WTC11 (cell line): ENCODE measurements around the gene RABEP2. TPM values are rescaled to one million over a fixed set of nuclear protein-coding genes. Genes with fewer than 3 reads are reported as not detected.

Experiments
- ATAC-seq: fragments of 200-7000 bp; cut with Tn5 transposase; 2 replicates; pipeline ENCODE4 v1.10.0; 2021; ENCODE audit warnings: mild to moderate bottlenecking, moderate library complexity
- CTCF ChIA-PET: fragments of 300-600 bp; sonication (Branson Sonifier 250); formaldehyde crosslinking; loops from one replicate; lab custom pipeline; 2021; ENCODE audit warnings: antibody characterized with exemption; lab: Charles Lee
- POLR2A ChIA-PET: fragments of 350-600 bp; sonication (Branson Sonifier 250); formaldehyde crosslinking; loops from one replicate; lab custom pipeline; 2021; ENCODE audit warnings: antibody characterized with exemption; lab: Charles Lee
- DNase-seq: peaks from one replicate; pipeline ENCODE4 v3.0.0; 2021; ENCODE audit warnings: low spot score
- H3K27ac Mint-ChIP-seq: 2 replicates; pipeline ENCODE4 v1.8.0; 2021; ENCODE audit warnings: mixed read lengths
- H3K27me3 Mint-ChIP-seq: 2 replicates; pipeline ENCODE4 v1.8.0; 2021; ENCODE audit warnings: low read depth, mild to moderate bottlenecking, moderate library complexity, mixed read lengths
- H3K36me3 Mint-ChIP-seq: 2 replicates; pipeline ENCODE4 v1.8.0; 2021; ENCODE audit warnings: mixed read lengths
- H3K4me1 Mint-ChIP-seq: 2 replicates; pipeline ENCODE4 v1.8.0; 2022; ENCODE audit warnings: mixed read lengths
- H3K4me3 Mint-ChIP-seq: 2 replicates; pipeline ENCODE4 v1.8.0; 2021; ENCODE audit warnings: mild to moderate bottlenecking, moderate library complexity, mixed read lengths
- H3K9me3 Mint-ChIP-seq: 2 replicates; pipeline ENCODE4 v1.8.0; 2021; ENCODE audit warnings: mixed read lengths
- E2F4 ChIP-seq: sonication (generic); formaldehyde crosslinking; IDR thresholded peaks from 2 replicates; pipeline ENCODE4 v1.8.1; 2022; ENCODE audit warnings: low read depth, mild to moderate bottlenecking, moderate library complexity, missing genetic modification reagents, borderline replicate concordance
- ELF4 ChIP-seq: sonication (generic); formaldehyde crosslinking; IDR thresholded peaks from 2 replicates; pipeline ENCODE4 v1.8.1; 2022; ENCODE audit warnings: low read depth, mild to moderate bottlenecking, moderate library complexity, missing genetic modification reagents
- EMX1 ChIP-seq: fragments of 250-450 bp; sonication (Bioruptor Pico); IDR thresholded peaks from 2 replicates; pipeline ENCODE4 v1.8.0; 2021; ENCODE audit warnings: mild to moderate bottlenecking
- HMGA2 ChIP-seq: fragments of 250-450 bp; sonication (Bioruptor Pico); IDR thresholded peaks from 2 replicates; pipeline ENCODE4 v1.4.0; 2021; ENCODE audit warnings: mild to moderate bottlenecking, moderate library complexity
- IRF1 ChIP-seq: sonication (generic); formaldehyde crosslinking; IDR thresholded peaks from 2 replicates; pipeline ENCODE4 v1.8.0; 2023; ENCODE audit warnings: missing genetic modification reagents
- MXD4 ChIP-seq: fragments of 250-450 bp; sonication (Bioruptor Pico); IDR thresholded peaks from 2 replicates; pipeline ENCODE4 v1.8.0; 2021; ENCODE audit warnings: mild to moderate bottlenecking, moderate library complexity, borderline replicate concordance
- MYBL2 ChIP-seq: sonication (generic); formaldehyde crosslinking; IDR thresholded peaks from 2 replicates; pipeline ENCODE4 v1.8.1; 2023; ENCODE audit warnings: mild to moderate bottlenecking, moderate library complexity, missing genetic modification reagents
- NFATC4 ChIP-seq: fragments of 250-450 bp; sonication (Bioruptor Pico); IDR thresholded peaks from 2 replicates; pipeline ENCODE4 v1.9.0; 2021; ENCODE audit warnings: mild to moderate bottlenecking
- NFE2L1 ChIP-seq: sonication (generic); formaldehyde crosslinking; IDR thresholded peaks from 2 replicates; pipeline ENCODE4 v1.8.1; 2023; ENCODE audit warnings: missing genetic modification reagents
- NR1H2 ChIP-seq: sonication (generic); formaldehyde crosslinking; IDR thresholded peaks from 2 replicates; pipeline ENCODE4 v1.9.0; 2021; ENCODE audit warnings: mild to moderate bottlenecking, moderate library complexity, missing genetic modification reagents
- NR3C1 ChIP-seq: sonication (generic); formaldehyde crosslinking; conservative IDR thresholded peaks from 2 replicates; pipeline ENCODE4 v1.8.1; 2023; ENCODE audit warnings: low read depth, mild to moderate bottlenecking, missing genetic modification reagents
- SMAD3 ChIP-seq: sonication (generic); formaldehyde crosslinking; IDR thresholded peaks from 2 replicates; pipeline ENCODE4 v1.8.0; 2022; ENCODE audit warnings: missing genetic modification reagents, mild to moderate bottlenecking, borderline replicate concordance
- SP1 ChIP-seq: sonication (generic); formaldehyde crosslinking; conservative IDR thresholded peaks from 2 replicates; pipeline ENCODE4 v1.8.1; 2022; ENCODE audit warnings: missing genetic modification reagents
- TEAD1 ChIP-seq: sonication (generic); formaldehyde crosslinking; IDR thresholded peaks from 2 replicates; pipeline ENCODE4 v1.8.0; 2022; ENCODE audit warnings: mild to moderate bottlenecking, missing genetic modification reagents
- TEAD4 ChIP-seq: sonication (generic); formaldehyde crosslinking; IDR thresholded peaks from 2 replicates; pipeline ENCODE4 v1.8.0; 2022; ENCODE audit warnings: mild to moderate bottlenecking, missing genetic modification reagents
- ZNF281 ChIP-seq: sonication (generic); formaldehyde crosslinking; IDR thresholded peaks from 2 replicates; pipeline ENCODE4 v1.8.0; 2023; ENCODE audit warnings: mild to moderate bottlenecking, missing genetic modification reagents
- ZNF317 ChIP-seq: sonication (generic); formaldehyde crosslinking; IDR thresholded peaks from 2 replicates; pipeline ENCODE4 v1.8.1; 2023; ENCODE audit warnings: low read depth, mild to moderate bottlenecking, moderate library complexity, missing genetic modification reagents, borderline replicate concordance
- ZNF416 ChIP-seq: fragments of 250-450 bp; sonication (Bioruptor Pico); IDR thresholded peaks from 2 replicates; pipeline ENCODE4 v1.9.0; 2021; ENCODE audit warnings: mild to moderate bottlenecking, inconsistent platforms
- ZNF423 ChIP-seq: fragments of 250-450 bp; sonication (Bioruptor Pico); IDR thresholded peaks from 2 replicates; pipeline ENCODE4 v2.1.2; 2022; ENCODE audit warnings: mild to moderate bottlenecking, moderate library complexity
- ZNF671 ChIP-seq: fragments of 250-450 bp; sonication (Bioruptor Pico); IDR thresholded peaks from 2 replicates; pipeline ENCODE4 v1.8.0; 2021; ENCODE audit warnings: mild to moderate bottlenecking
- ZSCAN18 ChIP-seq: fragments of 250-450 bp; sonication (Bioruptor Pico); IDR thresholded peaks from 2 replicates; pipeline ENCODE4 v2.1.2; 2022; ENCODE audit warnings: mild to moderate bottlenecking, moderate library complexity
- total RNA-seq: library from RNA; stranded (reverse); gene quantifications from 3 replicates; pipeline ENCODE4 v1.2.3, GENCODE V29; 2021
- TF ChIP-seq, protein P1 (sequence below): sonication (generic); formaldehyde crosslinking; IDR thresholded peaks from 2 replicates; pipeline ENCODE4 v1.8.1; 2022; ENCODE audit warnings: mild to moderate bottlenecking, missing genetic modification reagents, moderate library complexity, borderline replicate concordance
- TF ChIP-seq, protein P2 (sequence below): sonication (generic); formaldehyde crosslinking; IDR thresholded peaks from 2 replicates; pipeline ENCODE4 v1.8.1; 2023; ENCODE audit warnings: mild to moderate bottlenecking, missing genetic modification reagents, borderline replicate concordance

RABEP2 gene
- total RNA-seq, 1 experiment from 2014 or later = 24.0 TPM

- TF ChIP-seq, protein P1, sequence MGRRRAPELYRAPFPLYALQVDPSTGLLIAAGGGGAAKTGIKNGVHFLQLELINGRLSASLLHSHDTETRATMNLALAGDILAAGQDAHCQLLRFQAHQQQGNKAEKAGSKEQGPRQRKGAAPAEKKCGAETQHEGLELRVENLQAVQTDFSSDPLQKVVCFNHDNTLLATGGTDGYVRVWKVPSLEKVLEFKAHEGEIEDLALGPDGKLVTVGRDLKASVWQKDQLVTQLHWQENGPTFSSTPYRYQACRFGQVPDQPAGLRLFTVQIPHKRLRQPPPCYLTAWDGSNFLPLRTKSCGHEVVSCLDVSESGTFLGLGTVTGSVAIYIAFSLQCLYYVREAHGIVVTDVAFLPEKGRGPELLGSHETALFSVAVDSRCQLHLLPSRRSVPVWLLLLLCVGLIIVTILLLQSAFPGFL = no peak
- TF ChIP-seq ZNF317 (CRISPR knock-in tag) (no peak), NR1H2 (CRISPR knock-in tag) (no peak), HMGA2 (CRISPR knock-in tag) (no peak), NFE2L1 (CRISPR knock-in tag) (no peak), EMX1 (CRISPR knock-in tag) (no peak), TEAD1 (CRISPR knock-in tag) (no peak), NR3C1 (CRISPR knock-in tag) (no peak), NFATC4 (CRISPR knock-in tag) (no peak), MYBL2 (CRISPR knock-in tag) (no peak)
- TF ChIP-seq, all 79 proteins: peak for 0
Observed at GRCh38 chr16:28923231-28923587, 1.8 kb downstream of the RABEP2 start (continued).

GRCh38 chr16:28918698-28919097 is 6.3 kb downstream of the RABEP2 start:
- Mint-ChIP-seq H3K27ac (no peak overlapping the region), H3K36me3 (peaks cover 26% of the 10 kb centered on the region), H3K9me3 (no peaks in the 10 kb centered on the region), H3K4me1 (peaks cover 4% of the 10 kb centered on the region), H3K4me3 (no peak overlapping the region), H3K27me3 (no peaks in the 10 kb centered on the region)
- no peak for TF ChIP-seq SMAD3 (CRISPR knock-in tag)
- no peak for TF ChIP-seq E2F4
- no peak for TF ChIP-seq ZNF423 (CRISPR knock-in tag)
- no peak for TF ChIP-seq ELF4
- no peak for TF ChIP-seq MXD4 (CRISPR knock-in tag)
- TF ChIP-seq ZNF281 (CRISPR knock-in tag) = no peak
- TF ChIP-seq ZNF671 (CRISPR knock-in tag) = no peak
- TF ChIP-seq IRF1 (CRISPR knock-in tag) = no peak
- TF ChIP-seq HMGA2 (CRISPR knock-in tag) = no peak
- no peak for TF ChIP-seq SP1 (CRISPR knock-in tag)
- no peak for TF ChIP-seq NFATC4 (CRISPR knock-in tag)
- DNase-seq (no peak), ATAC-seq (no peak)
- ChIA-PET CTCF (no interaction called here), POLR2A (no interaction called here)

GRCh38 chr16:28917095-28917494 is 7.9 kb downstream of the RABEP2 start:
- CTCF ChIA-PET = interaction anchor here (1.3 kb wide), 1 partner anchor 64 kb away, joined by 3 read pairs; no protein-coding TSS in a partner anchor
- ATAC-seq = no peak
- Mint-ChIP-seq H3K27me3 (no peaks in the 10 kb centered on the region), H3K9me3 (no peaks in the 10 kb centered on the region), H3K36me3 (peaks cover 30% of the 10 kb centered on the region), H3K4me1 (no peaks in the 10 kb centered on the region), H3K4me3 (no peak overlapping the region), H3K27ac (no peak overlapping the region)
- POLR2A ChIA-PET = interaction anchor here (0.6 kb wide), 1 partner anchor 20 kb away, joined by 6 read pairs; no protein-coding TSS in a partner anchor
- no peak for DNase-seq
- TF ChIP-seq ZNF416 (no peak), TEAD4 (CRISPR knock-in tag) (no peak), NFATC4 (CRISPR knock-in tag) (no peak), ZSCAN18 (CRISPR knock-in tag) (no peak), EMX1 (CRISPR knock-in tag) (no peak)
- TF ChIP-seq, protein P2, sequence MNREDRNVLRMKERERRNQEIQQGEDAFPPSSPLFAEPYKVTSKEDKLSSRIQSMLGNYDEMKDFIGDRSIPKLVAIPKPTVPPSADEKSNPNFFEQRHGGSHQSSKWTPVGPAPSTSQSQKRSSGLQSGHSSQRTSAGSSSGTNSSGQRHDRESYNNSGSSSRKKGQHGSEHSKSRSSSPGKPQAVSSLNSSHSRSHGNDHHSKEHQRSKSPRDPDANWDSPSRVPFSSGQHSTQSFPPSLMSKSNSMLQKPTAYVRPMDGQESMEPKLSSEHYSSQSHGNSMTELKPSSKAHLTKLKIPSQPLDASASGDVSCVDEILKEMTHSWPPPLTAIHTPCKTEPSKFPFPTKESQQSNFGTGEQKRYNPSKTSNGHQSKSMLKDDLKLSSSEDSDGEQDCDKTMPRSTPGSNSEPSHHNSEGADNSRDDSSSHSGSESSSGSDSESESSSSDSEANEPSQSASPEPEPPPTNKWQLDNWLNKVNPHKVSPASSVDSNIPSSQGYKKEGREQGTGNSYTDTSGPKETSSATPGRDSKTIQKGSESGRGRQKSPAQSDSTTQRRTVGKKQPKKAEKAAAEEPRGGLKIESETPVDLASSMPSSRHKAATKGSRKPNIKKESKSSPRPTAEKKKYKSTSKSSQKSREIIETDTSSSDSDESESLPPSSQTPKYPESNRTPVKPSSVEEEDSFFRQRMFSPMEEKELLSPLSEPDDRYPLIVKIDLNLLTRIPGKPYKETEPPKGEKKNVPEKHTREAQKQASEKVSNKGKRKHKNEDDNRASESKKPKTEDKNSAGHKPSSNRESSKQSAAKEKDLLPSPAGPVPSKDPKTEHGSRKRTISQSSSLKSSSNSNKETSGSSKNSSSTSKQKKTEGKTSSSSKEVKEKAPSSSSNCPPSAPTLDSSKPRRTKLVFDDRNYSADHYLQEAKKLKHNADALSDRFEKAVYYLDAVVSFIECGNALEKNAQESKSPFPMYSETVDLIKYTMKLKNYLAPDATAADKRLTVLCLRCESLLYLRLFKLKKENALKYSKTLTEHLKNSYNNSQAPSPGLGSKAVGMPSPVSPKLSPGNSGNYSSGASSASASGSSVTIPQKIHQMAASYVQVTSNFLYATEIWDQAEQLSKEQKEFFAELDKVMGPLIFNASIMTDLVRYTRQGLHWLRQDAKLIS (CRISPR knock-in tag) = no peak
